Stimulated activated CD8-positive, alpha-beta memory T cell treated with anti-CD3 and anti-CD28 coated beads, Interleukin-4, amount 100 ng/mL, for 1 hour (primary cell): ENCODE data around the gene CALN1.
"Not testable (repeated sequence)": the region's sequence is repeated elsewhere in the genome, so short reads cannot be mapped to it uniquely, and the experiment has no call there.

Experiments used
- DNase-seq, 2 donors: peaks; one replicate each; pipeline ENCODE4 v3.0.0-alpha.2; 2020; ENCODE audit warnings: low read depth in 2 of 2, low spot score in 1 of 2

Gene CALN1

GRCh38 chr7:72409638-72410015, 2.5 kb downstream of the CALN1 start:
- DNase-seq, result no peak

GRCh38 chr7:72408966-72409637, 3.0 kb downstream of the CALN1 start:
- no peak for DNase-seq

GRCh38 chr7:72406820-72407403, 5.2 kb downstream of the CALN1 start:
- DNase-seq, result no peak

GRCh38 chr7:72405871-72406270, 6.3 kb downstream of the CALN1 start:
- no peak for DNase-seq

- no peak for DNase-seq
These were observed 6.7 kb downstream of the CALN1 start for GRCh38 chr7:72405418-72405817.

GRCh38 chr7:72404743-72405142, 7.4 kb downstream of the CALN1 start:
- DNase-seq, result no peak

- DNase-seq, result no peak
These were observed 8.6 kb downstream of the CALN1 start for GRCh38 chr7:72403458-72404076.

GRCh38 chr7:72394016-72394415, 18.1 kb downstream of the CALN1 start:
- DNase-seq, result no peak

GRCh38 chr7:72391821-72392377, 20.2 kb downstream of the CALN1 start:
- DNase-seq, result no peak

- DNase-seq, result no peak
These were observed 26.0 kb downstream of the CALN1 start for GRCh38 chr7:72386118-72386517.

- no peak for DNase-seq
These were observed 49.9 kb downstream of the CALN1 start for GRCh38 chr7:72362246-72362645.

- DNase-seq, result no peak
These were observed 66.9 kb downstream of the CALN1 start for GRCh38 chr7:72345208-72345727.

- no peak for DNase-seq
These were observed 68.1 kb downstream of the CALN1 start for GRCh38 chr7:72343991-72344390.

- DNase-seq, result not testable (repeated sequence)
These were observed 68.8 kb downstream of the CALN1 start for GRCh38 chr7:72343354-72343753.

- no peak for DNase-seq
These were observed 74.6 kb downstream of the CALN1 start for GRCh38 chr7:72337390-72338167.

- no peak for DNase-seq
These were observed 75.3 kb downstream of the CALN1 start for GRCh38 chr7:72336632-72337389.

GRCh38 chr7:72336382-72336631, 75.8 kb downstream of the CALN1 start:
- no peak for DNase-seq

GRCh38 chr7:72335561-72336381, 76.4 kb downstream of the CALN1 start:
- DNase-seq, result no peak

GRCh38 chr7:72334698-72335097, 77.4 kb downstream of the CALN1 start:
- DNase-seq, result no peak

GRCh38 chr7:72334066-72334465, 78.1 kb downstream of the CALN1 start:
- DNase-seq, result no peak
